HepG2 (cell line): ENCODE results near the gene MOB4. TPM values are rescaled to one million over a fixed set of nuclear protein-coding genes. Genes with fewer than 3 reads are reported as not detected.

Experiments
- CTCF ChIP-seq: sonication (generic); formaldehyde crosslinking; IDR thresholded peaks from 2 replicates; pipeline ENCODE4 v1.5.0; 2020; ENCODE audit warnings: mild to moderate bottlenecking, missing genetic modification reagents, moderate library complexity
- E2F1 ChIP-seq: sonication (generic); formaldehyde crosslinking; IDR thresholded peaks from 2 replicates; pipeline ENCODE4 v1.5.0; 2020; ENCODE audit warnings: missing genetic modification reagents
- ESRRA ChIP-seq: sonication (generic); formaldehyde crosslinking; IDR thresholded peaks from 2 replicates; pipeline ENCODE4 v1.5.1; 2020; ENCODE audit warnings: mild to moderate bottlenecking, low read depth, missing genetic modification reagents
- GATAD2A ChIP-seq: IDR thresholded peaks from 2 replicates; pipeline ENCODE4 v1.6.1; 2016
- HOXA3 ChIP-seq: sonication (generic); formaldehyde crosslinking; IDR thresholded peaks from 2 replicates; pipeline ENCODE4 v1.5.0; 2020; ENCODE audit warnings: missing genetic modification reagents
- KLF11 ChIP-seq: IDR thresholded peaks from 2 replicates; pipeline ENCODE4 v1.6.1; 2016; ENCODE audit warnings: missing compliant biosample characterization
- MTF1 ChIP-seq: sonication (generic); formaldehyde crosslinking; IDR thresholded peaks from 2 replicates; pipeline ENCODE4 v1.5.0; 2020; ENCODE audit warnings: missing genetic modification reagents
- MTF2 ChIP-seq: sonication (generic); formaldehyde crosslinking; IDR thresholded peaks from 2 replicates; pipeline ENCODE4 v1.5.0; 2020; ENCODE audit warnings: missing genetic modification reagents, borderline replicate concordance
- MYC ChIP-seq: sonication (generic); formaldehyde crosslinking; IDR thresholded peaks from 2 replicates; pipeline ENCODE4 v1.9.0; 2021; ENCODE audit warnings: missing genetic modification reagents, borderline replicate concordance
- NFE2 ChIP-seq: sonication (generic); formaldehyde crosslinking; IDR thresholded peaks from 2 replicates; pipeline ENCODE4 v1.4.0; 2020; ENCODE audit warnings: missing genetic modification reagents
- PRMT3 ChIP-seq: sonication (generic); formaldehyde crosslinking; IDR thresholded peaks from 2 replicates; pipeline ENCODE4 v1.8.1; 2022; ENCODE audit warnings: low read depth, mild to moderate bottlenecking, moderate library complexity, missing genetic modification reagents, borderline replicate concordance
- RCOR2 ChIP-seq: IDR thresholded peaks from 2 replicates; pipeline ENCODE4 v1.6.1; 2016; ENCODE audit warnings: missing biosample characterization, missing genetic modification reagents
- SNAPC4 ChIP-seq: sonication (generic); formaldehyde crosslinking; IDR thresholded peaks from 2 replicates; pipeline ENCODE4 v1.4.0; 2020; ENCODE audit warnings: mild to moderate bottlenecking, missing genetic modification reagents
- SOX13 ChIP-seq, 3 experiments: fragments of 450-650 bp in 1 of 3; sonication (generic) in 1 of 3; formaldehyde crosslinking in 1 of 3; IDR thresholded peaks in 2 of 3; conservative IDR thresholded peaks in 1 of 3; 2 replicates each; pipeline versions ENCODE4 v1.5.0 to v1.6.1; 2016 to 2020; ENCODE audit warnings: antibody characterized with exemption in 1 of 3, mild to moderate bottlenecking in 1 of 3, missing compliant biosample characterization in 1 of 3, missing genetic modification reagents in 1 of 3, moderate library complexity in 1 of 3
- TBP ChIP-seq: sonication (generic); formaldehyde crosslinking; IDR thresholded peaks from 2 replicates; pipeline ENCODE4 v1.5.0; 2020; ENCODE audit warnings: missing genetic modification reagents
- WIZ ChIP-seq: sonication (generic); formaldehyde crosslinking; IDR thresholded peaks from 2 replicates; pipeline ENCODE4 v1.5.1; 2020; ENCODE audit warnings: mild to moderate bottlenecking, missing genetic modification reagents
- YY1 ChIP-seq: IDR thresholded peaks from 2 replicates; pipeline ENCODE4 v1.6.1; 2011; ENCODE audit warnings: low read length, low read depth, moderate library complexity, mild to moderate bottlenecking; ENCODE audit not compliant: insufficient read depth, insufficient replicate concordance
- ZFP41 ChIP-seq: sonication (generic); formaldehyde crosslinking; IDR thresholded peaks from 2 replicates; pipeline ENCODE4 v1.4.0; 2020; ENCODE audit warnings: mild to moderate bottlenecking, missing genetic modification reagents, borderline replicate concordance
- ZNF33A ChIP-seq: sonication (generic); formaldehyde crosslinking; IDR thresholded peaks from 2 replicates; pipeline ENCODE4 v1.5.1; 2020; ENCODE audit warnings: missing genetic modification reagents, mild to moderate bottlenecking, moderate library complexity, borderline replicate concordance
- ZNF570 ChIP-seq: sonication (generic); formaldehyde crosslinking; IDR thresholded peaks from 2 replicates; pipeline ENCODE4 v1.4.0; 2020; ENCODE audit warnings: mild to moderate bottlenecking, missing genetic modification reagents, borderline replicate concordance
- ZNF709 ChIP-seq: sonication (generic); formaldehyde crosslinking; IDR thresholded peaks from 2 replicates; pipeline ENCODE4 v1.5.0; 2020; ENCODE audit warnings: mild to moderate bottlenecking, missing genetic modification reagents
- polyA plus RNA-seq, 8 experiments: library from polyadenylated mRNA; depleted of rRNA in 3 of 8; stranded (reverse) in 7 of 8; unstranded in 1 of 8; fragments of >200 nt; fragmentation: Illumina TruSeq in 4 of 8; extraction: Trizol in 4 of 8; gene quantifications; 2 replicates each; pipeline versions ENCODE4 v1.2.1 to v1.2.3, GENCODE V29; 2011 to 2016; ENCODE audit warnings: low read depth in 4 of 8, missing spikeins in 1 of 8, mixed read lengths in 1 of 8; ENCODE audit not compliant: insufficient read depth in 1 of 8
- total RNA-seq, 5 experiments: library from RNA; depleted of rRNA; stranded (reverse); fragments of >200 nt; fragmentation: Illumina TruSeq; extraction: Trizol; gene quantifications; 2 replicates each; pipeline ENCODE4 v1.2.3, GENCODE V29; 2016; ENCODE audit warnings: low read depth in 1 of 5

MOB4 gene
- total and polyA plus RNA-seq, 2 of the 13 experiments (the other 11 are each of a cell fraction or from before 2014, with no cell fraction given) = 35.7 to 38.6 TPM

- TF ChIP-seq MTF2 (CRISPR knock-in tag) (no peak; the same call in 1 of the 2 replicates), E2F1 (CRISPR knock-in tag) (peak; percentile 98), WIZ (CRISPR knock-in tag) (peak; percentile 98), ZNF33A (CRISPR knock-in tag) (no peak; the same call in none of the 2 replicates), NFE2 (CRISPR knock-in tag) (peak; percentile 50; the same call in 1 of the 2 replicates), MYC (CRISPR knock-in tag) (peak; percentile 99), KLF11 (CRISPR knock-in tag) (peak; percentile 94), YY1 (peak; percentile 90), RCOR2 (CRISPR knock-in tag) (peak; percentile 80), ZNF570 (CRISPR knock-in tag) (peak; percentile 94), PRMT3 (CRISPR knock-in tag) (peak; percentile 93), CTCF (CRISPR knock-in tag) (0 out of 2 replicates have a peak, but pooled peaks have one; percentile 1), GATAD2A (peak; percentile 87), ESRRA (peak; percentile 50), ZNF709 (CRISPR knock-in tag) (peak; percentile 94), SNAPC4 (peak; percentile 89), SOX13 (IDR thresholded peaks at IDR 0.05) (peak; percentile 75; the same call in 1 of the 2 replicates), SOX13 (CRISPR knock-in tag; conservative IDR thresholded peaks at IDR 0.05 in 1 of 2, IDR thresholded peaks at IDR 0.05 in 1 of 2) (peak in 1 of 2 experiments; percentile 71; a peak in 2 of 4 replicates), HOXA3 (peak; percentile 98), MTF1 (peak; percentile 92; the same call in 1 of the 2 replicates), TBP (CRISPR knock-in tag) (peak; percentile 91; the same call in 1 of the 2 replicates), ZFP41 (CRISPR knock-in tag) (peak; percentile 70; the same call in 1 of the 2 replicates)
Measured at GRCh38 chr2:197499594-197500502, 16.0 kb upstream of the MOB4 start, which contains the start of the genes HSPD1 and HSPE1 (continued).
